H1 (cell line): ENCODE results near the gene RAB9B. TPM values are rescaled to one million over a fixed set of nuclear protein-coding genes. Genes with fewer than 3 reads are reported as not detected.

Experiments used
- CTCF ChIA-PET: fragments of 300-600 bp; sonication (Branson Sonifier 250); formaldehyde crosslinking; loops from one replicate; lab custom pipeline; 2021; ENCODE audit not compliant: partially characterized antibody; lab: Charles Lee
- POLR2A ChIA-PET: fragments of 300-600 bp; sonication (Branson Sonifier 250); formaldehyde crosslinking; loops from one replicate; lab custom pipeline; 2021; ENCODE audit warnings: inconsistent platforms; ENCODE audit not compliant: partially characterized antibody; lab: Charles Lee
- DNase-seq, 2 experiments: peaks; one replicate each; pipeline versions ENCODE4 v3.0.0 to v3.0.0-alpha.2; 2010 to 2022; ENCODE audit warnings: low spot score in 2 of 2, low read depth in 1 of 2, mixed read lengths in 1 of 2
- FAIRE-seq: peaks from 2 replicates; lab custom pipeline; 2011; peaks lifted over from hg19 to GRCh38; lab: Jason Lieb, UNC
- H2AFZ ChIP-seq: 2 replicates; pipeline ENCODE4 v1.8.1; 2012; ENCODE audit warnings: low read length, inconsistent platforms
- H2AK5ac ChIP-seq: 2 replicates; pipeline ENCODE4 v1.6.1; 2013; ENCODE audit warnings: low read depth, low read length
- H2BK120ac ChIP-seq: replicated peaks from 2 replicates; pipeline ENCODE3; 2013; ENCODE audit warnings: low read depth, low read length, inconsistent platforms
- H2BK12ac ChIP-seq: 2 replicates; pipeline ENCODE4 v1.6.1; 2013; ENCODE audit warnings: low read depth, low read length
- H2BK15ac ChIP-seq: 2 replicates; pipeline ENCODE4 v1.6.1; 2013; ENCODE audit warnings: low read length
- H2BK20ac ChIP-seq: 2 replicates; pipeline ENCODE4 v1.6.1; 2013; ENCODE audit warnings: low read length
- H2BK5ac ChIP-seq: 2 replicates; pipeline ENCODE4 v1.6.1; 2013; ENCODE audit warnings: low read depth, low read length
- H3K14ac ChIP-seq: 2 replicates; pipeline ENCODE4 v1.6.1; 2013; ENCODE audit warnings: inconsistent platforms; ENCODE audit not compliant: insufficient read length
- H3K18ac ChIP-seq: 2 replicates; pipeline ENCODE4 v1.6.1; 2013; ENCODE audit warnings: low read length; ENCODE audit errors: extremely low read depth
- H3K23ac ChIP-seq: 2 replicates; pipeline ENCODE4 v1.6.1; 2013; ENCODE audit warnings: inconsistent platforms; ENCODE audit not compliant: insufficient read length
- H3K23me2 ChIP-seq: 2 replicates; pipeline ENCODE4 v1.6.1; 2013; ENCODE audit warnings: low read depth, low read length
- H3K27ac ChIP-seq: 2 replicates; pipeline ENCODE4 v1.6.1; 2011; ENCODE audit warnings: low read depth, low read length, inconsistent platforms
- H3K27me3 ChIP-seq, 4 experiments: replicated peaks in 1 of 4; 1 replicate in 1 of 4; 2 replicates in 3 of 4; pipeline versions ENCODE4 v1.6.1 to v1.8.1; 2011 to 2013; ENCODE audit warnings: low read length in 3 of 4, mild to moderate bottlenecking in 3 of 4, inconsistent platforms in 2 of 4, mixed read lengths in 2 of 4, moderate library complexity in 1 of 4; ENCODE audit not compliant: control insufficient read depth in 3 of 4, insufficient read depth in 3 of 4; ENCODE audit errors: extremely low read depth in 1 of 4
- H3K36me3 ChIP-seq, 4 experiments: 2 replicates each; pipeline versions ENCODE4 v1.6.1 to v1.8.1; 2011 to 2013; ENCODE audit warnings: mild to moderate bottlenecking in 4 of 4, low read length in 3 of 4, moderate library complexity in 2 of 4, control low read depth in 1 of 4, inconsistent platforms in 1 of 4; ENCODE audit not compliant: insufficient read depth in 4 of 4, control insufficient read depth in 2 of 4
- H3K4ac ChIP-seq: replicated peaks from 2 replicates; pipeline ENCODE3; 2013; ENCODE audit warnings: low read length, low read depth, mixed read lengths, inconsistent platforms; ENCODE audit not compliant: insufficient read length
- H3K4me1 ChIP-seq, 4 experiments: replicated peaks in 1 of 4; 1 replicate in 1 of 4; 2 replicates in 3 of 4; pipeline versions ENCODE4 v1.6.1 to v1.8.1; 2011 to 2013; ENCODE audit warnings: low read length in 3 of 4, inconsistent platforms in 2 of 4, mixed read lengths in 1 of 4; ENCODE audit not compliant: insufficient read depth in 4 of 4, control insufficient read depth in 3 of 4
- H3K4me2 ChIP-seq, 2 experiments: 2 replicates each; pipeline versions ENCODE4 v1.6.1 to v1.8.1; 2011 to 2013; ENCODE audit warnings: low read depth in 2 of 2, low read length in 2 of 2, control low read depth in 1 of 2, inconsistent platforms in 1 of 2, mild to moderate bottlenecking in 1 of 2; ENCODE audit not compliant: insufficient read depth in 1 of 2
- H3K4me3 ChIP-seq, 4 experiments: fragments of 200-600, 300-600 bp in 1 of 4; sonication (generic), shearing (Covaris generic), sonication (Bioruptor Twin) in 1 of 4; 2 replicates each; pipeline versions ENCODE4 v1.5.1 to v1.8.1; 2011 to 2016; ENCODE audit warnings: low read length in 4 of 4, low read depth in 3 of 4, control low read depth in 2 of 4, inconsistent platforms in 2 of 4, mild to moderate bottlenecking in 2 of 4, mixed read lengths in 1 of 4, moderate library complexity in 1 of 4; ENCODE audit not compliant: insufficient read depth in 2 of 4; ENCODE audit errors: extremely low read depth in 1 of 4
- H3K56ac ChIP-seq: replicated peaks from 2 replicates; pipeline ENCODE3; 2013; ENCODE audit warnings: low read depth, mild to moderate bottlenecking, mixed read lengths, low read length, inconsistent platforms; ENCODE audit not compliant: insufficient read length
- H3K79me1 ChIP-seq: 2 replicates; pipeline ENCODE4 v1.6.1; 2013; ENCODE audit warnings: low read depth, low read length, control low read depth
- H3K79me2 ChIP-seq, 2 experiments: 2 replicates each; pipeline versions ENCODE4 v1.6.1 to v1.8.1; 2012 to 2013; ENCODE audit warnings: low read length in 2 of 2, mild to moderate bottlenecking in 2 of 2, inconsistent platforms in 1 of 2; ENCODE audit not compliant: insufficient read depth in 2 of 2, control insufficient read depth in 1 of 2
- H3K9ac ChIP-seq, 4 experiments: replicated peaks in 1 of 4; 1 replicate in 1 of 4; 2 replicates in 3 of 4; pipeline versions ENCODE4 v1.6.1 to v1.8.1; 2011 to 2013; ENCODE audit warnings: low read depth in 3 of 4, low read length in 3 of 4, control low read depth in 2 of 4, mild to moderate bottlenecking in 2 of 4, moderate library complexity in 2 of 4, inconsistent platforms in 1 of 4; ENCODE audit errors: extremely low read depth in 1 of 4
- H3K9me3 ChIP-seq, 2 experiments: 2 replicates each; pipeline versions ENCODE4 v1.6.1 to v1.8.1; 2012 to 2013; ENCODE audit warnings: mild to moderate bottlenecking in 2 of 2, moderate library complexity in 2 of 2, control low read depth in 1 of 2, inconsistent platforms in 1 of 2, low read depth in 1 of 2, low read length in 1 of 2, mixed read lengths in 1 of 2; ENCODE audit not compliant: insufficient read depth in 2 of 2
- H4K20me1 ChIP-seq, 2 experiments: replicated peaks in 1 of 2; 2 replicates each; pipeline versions ENCODE3 to v1.8.1; 2011 to 2013; ENCODE audit warnings: inconsistent platforms in 2 of 2, low read length in 2 of 2, mild to moderate bottlenecking in 1 of 2; ENCODE audit not compliant: insufficient read depth in 2 of 2, control insufficient read depth in 1 of 2
- H4K5ac ChIP-seq: 2 replicates; pipeline ENCODE4 v1.6.1; 2013; ENCODE audit warnings: low read length, low read depth, mixed read lengths, inconsistent platforms; ENCODE audit not compliant: insufficient read length
- H4K8ac ChIP-seq: 2 replicates; pipeline ENCODE4 v1.8.0; 2013; ENCODE audit warnings: mild to moderate bottlenecking, moderate library complexity, low read length, inconsistent platforms; ENCODE audit not compliant: insufficient read depth; ENCODE audit errors: extremely low read depth
- H4K91ac ChIP-seq: replicated peaks from 2 replicates; pipeline ENCODE3; 2013; ENCODE audit warnings: low read length, mixed read lengths, inconsistent platforms; ENCODE audit not compliant: insufficient read length
- JUND ChIP-seq: IDR thresholded peaks from 2 replicates; pipeline ENCODE4 v1.6.1; 2011; ENCODE audit warnings: mild to moderate bottlenecking, improper control_type of control experiment, low read length
- POLR2AphosphoS5 ChIP-seq: IDR thresholded peaks from 2 replicates; pipeline ENCODE4 v1.6.1; 2011; ENCODE audit warnings: low read depth, low read length
- RNF2 ChIP-seq: fragments of 200-900, 300-1000 bp; sonication (generic); IDR thresholded peaks from 2 replicates; pipeline ENCODE4 v1.7.1; 2016; ENCODE audit warnings: borderline replicate concordance, low read depth, mild to moderate bottlenecking, antibody characterized with exemption, low read length; ENCODE audit not compliant: poor library complexity, severe bottlenecking; ENCODE audit errors: missing control alignments
- TAF7 ChIP-seq: optimal IDR thresholded peaks from 2 replicates; pipeline ENCODE3; 2011; ENCODE audit warnings: low read depth, mild to moderate bottlenecking, inconsistent platforms, low read length, moderate library complexity, borderline replicate concordance
- WGBS, 2 experiments: shearing (Covaris generic) in 1 of 2; methylation state at CpG; one replicate each; pipeline versions ENCODE4 v1.1.6 to v1.1.7; 2013 to 2015; ENCODE audit warnings: low lambda C conversion rate in 2 of 2, mixed read lengths in 2 of 2, inconsistent platforms in 1 of 2, low coverage in 1 of 2, missing lambda C conversion rate in 1 of 2; ENCODE audit not compliant: insufficient replicate concordance in 2 of 2, insufficient coverage in 1 of 2, insufficient read length in 1 of 2; ENCODE audit errors: extremely low coverage in 1 of 2, missing lambda C conversion rate in 1 of 2; 5-methylcytosine and 5-hydroxymethylcytosine counted together
- polyA plus RNA-seq, 7 experiments: library from polyadenylated mRNA; depleted of rRNA in 3 of 7; stranded (reverse) in 5 of 7; unstranded in 2 of 7; fragments of >200 nt in 5 of 7; fragments of 200-250 nt in 2 of 7; gene quantifications; 1 replicate in 5 of 7; 2 replicates in 1 of 7; 4 replicates in 1 of 7; pipeline versions ENCODE4 v1.2.1 to v1.2.3, GENCODE V29; 2011 to 2013; ENCODE audit warnings: missing spikeins in 2 of 7, mixed read lengths in 2 of 7
- total RNA-seq: library from RNA; stranded (reverse); fragmentation: NEBNext Ultra II Directional; extraction: Animal tissue kit (Norgen Biotek cat#: 25700); gene quantifications from 2 replicates; pipeline ENCODE4 v1.2.1, GENCODE V29; 2021

RAB9B gene
- total and polyA plus RNA-seq, 2 of the 8 experiments (the other 6 are each of a cell fraction or from before 2014, with no cell fraction given): 0.26 to 0.56 TPM

GRCh38 chrX:103864149-103864548, 32.1 kb upstream of the RAB9B start:
- H3K9me3 ChIP-seq: no peaks in the 10 kb centered on the region
- H2BK20ac ChIP-seq: no peak overlapping the region
- no peak overlapping the region for H3K4me3 ChIP-seq
- FAIRE-seq (no peak), DNase-seq (no peak)
- no peaks in the 10 kb centered on the region; the same call in 1 of the 2 replicates for H3K23me2 ChIP-seq
- H4K5ac ChIP-seq: no peak overlapping the region
- no peaks in the 10 kb centered on the region for H3K4me1 ChIP-seq
- no peak overlapping the region for H4K8ac ChIP-seq
- WGBS, 2 experiments: 84% methylated on average over 3 of the region's 3 CpGs; no CpG with 5 or more reads in 1 of the 2 experiments
- H3K36me3 ChIP-seq: no peaks in the 10 kb centered on the region
- no peak overlapping the region for H3K18ac ChIP-seq
- TF ChIP-seq TAF7 (no peak), JUND (no peak), POLR2AphosphoS5 (no peak), RNF2 (no peak)
- no peak overlapping the region for H3K27ac ChIP-seq
- H2AFZ ChIP-seq: no peak overlapping the region
- H3K4ac ChIP-seq: no peak overlapping the region
- H2BK15ac ChIP-seq: no peak overlapping the region
- no peaks in the 10 kb centered on the region for H4K20me1 ChIP-seq
- H2BK120ac ChIP-seq: no peak overlapping the region
- ChIA-PET CTCF (no interaction called here), POLR2A (no interaction called here)
- no peak overlapping the region for H3K56ac ChIP-seq
- H3K79me1 ChIP-seq: no peaks in the 10 kb centered on the region
- H3K79me2 ChIP-seq: no peaks in the 10 kb centered on the region
- no peak overlapping the region for H2BK5ac ChIP-seq
- H3K23ac ChIP-seq: no peak overlapping the region
- no peak overlapping the region for H3K14ac ChIP-seq
- no peak overlapping the region for H3K9ac ChIP-seq
- H2AK5ac ChIP-seq: no peak overlapping the region
- no peak overlapping the region for H2BK12ac ChIP-seq
- no peak overlapping the region for H4K91ac ChIP-seq
- H3K27me3 ChIP-seq: no peaks in the 10 kb centered on the region
- no peak overlapping the region for H3K4me2 ChIP-seq
